Measurements from ENCODE around the gene SLC37A1. TPM values are rescaled to one million over a fixed set of nuclear protein-coding genes. Genes with fewer than 3 reads are reported as not detected.

The SLC37A1 gene
- total RNA-seq, 1 experiment from 2014 or later = 38.3 TPM

- Histone ChIP-seq H3K79me2 (ENCODE audit: low read length) (no peaks in the 10 kb centered on the region), H3K27me3 (ENCODE audit: low read length) (no peaks in the 10 kb centered on the region), H2AFZ (ENCODE audit: low read length) (no peak overlapping the region), H3K9me3 (ENCODE audit: low read length) (no peaks in the 10 kb centered on the region), H3K4me1 (ENCODE audit: insufficient read depth, low read length) (peaks cover 6% of the 10 kb centered on the region; the same call in 1 of the 2 replicates), H3K36me3 (ENCODE audit: low read depth, low read length) (no peaks in the 10 kb centered on the region), H3F3A (ENCODE audit: low read length, unreplicated experiment) (no peaks in the 10 kb centered on the region), H3K4me2 (ENCODE audit: low read length) (no peak overlapping the region), H3K4me3 (ENCODE audit: low read length) (no peak overlapping the region), H3K9me2 (replicated peaks; ENCODE audit: low read length) (no peaks in the 10 kb centered on the region), H4K20me1 (ENCODE audit: low read length) (no peaks in the 10 kb centered on the region), H3K9ac (ENCODE audit: low read length) (no peak overlapping the region), H3K27ac (ENCODE audit: low read length) (no peak overlapping the region)
- CTCF ChIA-PET = no interaction called here
- POLR2A ChIA-PET (ENCODE audit: unreplicated experiment) = interaction anchor here (0.6 kb wide), 1 partner anchor 385 kb away, joined by 3 read pairs; no protein-coding TSS in a partner anchor
- no peak for ATAC-seq
- DNase-seq = no peak
- intact Hi-C loops (cut with micrococcal nuclease) = no loop called here
- no TSS peak for BruUV-seq (replicated peaks)
- TF ChIP-seq EZH2 (IDR thresholded peaks at IDR 0.05; ENCODE audit: low read length, unreplicated experiment) = no peak
- TF ChIP-seq, protein P1, sequence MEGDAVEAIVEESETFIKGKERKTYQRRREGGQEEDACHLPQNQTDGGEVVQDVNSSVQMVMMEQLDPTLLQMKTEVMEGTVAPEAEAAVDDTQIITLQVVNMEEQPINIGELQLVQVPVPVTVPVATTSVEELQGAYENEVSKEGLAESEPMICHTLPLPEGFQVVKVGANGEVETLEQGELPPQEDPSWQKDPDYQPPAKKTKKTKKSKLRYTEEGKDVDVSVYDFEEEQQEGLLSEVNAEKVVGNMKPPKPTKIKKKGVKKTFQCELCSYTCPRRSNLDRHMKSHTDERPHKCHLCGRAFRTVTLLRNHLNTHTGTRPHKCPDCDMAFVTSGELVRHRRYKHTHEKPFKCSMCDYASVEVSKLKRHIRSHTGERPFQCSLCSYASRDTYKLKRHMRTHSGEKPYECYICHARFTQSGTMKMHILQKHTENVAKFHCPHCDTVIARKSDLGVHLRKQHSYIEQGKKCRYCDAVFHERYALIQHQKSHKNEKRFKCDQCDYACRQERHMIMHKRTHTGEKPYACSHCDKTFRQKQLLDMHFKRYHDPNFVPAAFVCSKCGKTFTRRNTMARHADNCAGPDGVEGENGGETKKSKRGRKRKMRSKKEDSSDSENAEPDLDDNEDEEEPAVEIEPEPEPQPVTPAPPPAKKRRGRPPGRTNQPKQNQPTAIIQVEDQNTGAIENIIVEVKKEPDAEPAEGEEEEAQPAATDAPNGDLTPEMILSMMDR (conservative IDR thresholded peaks at IDR 0.05; ENCODE audit: low read depth, low read length) = no peak
- no peak for TF ChIP-seq EZH2phosphoT487 (IDR thresholded peaks at IDR 0.05; ENCODE audit: borderline replicate concordance, low read length)
Measured at GRCh38 chr21:42493109-42494060, 20.3 kb upstream of the SLC37A1 start.

DNA sequence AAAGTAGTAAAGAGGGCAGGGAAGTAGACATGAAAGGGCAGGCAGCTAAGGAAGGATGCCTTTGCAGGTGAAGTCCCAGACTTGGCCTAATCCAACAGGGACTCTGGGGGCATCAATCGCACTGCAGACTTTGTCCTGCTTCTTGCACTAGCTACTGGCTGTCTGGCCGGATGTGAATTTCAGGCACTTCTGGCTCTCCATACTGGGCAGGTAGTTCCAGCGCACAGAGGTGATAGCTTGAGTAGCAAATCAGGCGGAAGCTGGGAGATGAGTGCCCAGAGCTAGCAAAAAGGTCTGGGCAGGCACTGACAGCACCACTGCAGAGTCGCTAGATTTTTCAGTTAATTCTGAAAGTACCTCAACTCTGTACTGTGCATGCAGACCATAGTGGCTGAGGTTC, 18.6 kb upstream of the SLC37A1 start:
- H3K4me1 ChIP-seq (ENCODE audit: insufficient read depth, low read length) = peaks cover 6% of the 10 kb centered on the region; the same call in 1 of the 2 replicates
- BruUV-seq (replicated peaks) = no TSS peak
- ATAC-seq = no peak
- DNase-seq = no peak
- POLR2A ChIA-PET (ENCODE audit: unreplicated experiment) = no interaction called here
- H3F3A ChIP-seq (ENCODE audit: low read length, unreplicated experiment) = no peaks in the 10 kb centered on the region
- no peak overlapping the region; the same call in 1 of the 2 replicates for H3K4me3 ChIP-seq (ENCODE audit: low read length)
- H3K4me2 ChIP-seq (ENCODE audit: low read length) = peak overlapping the region; percentile 95
- no peak overlapping the region for H3K27ac ChIP-seq (ENCODE audit: low read length)
- intact Hi-C loops (cut with micrococcal nuclease) = no loop called here
- no peaks in the 10 kb centered on the region for H3K36me3 ChIP-seq (ENCODE audit: low read depth, low read length)
- H3K9ac ChIP-seq (ENCODE audit: low read length) = no peak overlapping the region
- H2AFZ ChIP-seq (ENCODE audit: low read length) = peak overlapping the region; percentile 77
- H3K9me2 ChIP-seq (replicated peaks; ENCODE audit: low read length) = no peaks in the 10 kb centered on the region
- H3K27me3 ChIP-seq (ENCODE audit: low read length) = no peaks in the 10 kb centered on the region
- H4K20me1 ChIP-seq (ENCODE audit: low read length) = no peaks in the 10 kb centered on the region
- no peaks in the 10 kb centered on the region for H3K79me2 ChIP-seq (ENCODE audit: low read length)
- TF ChIP-seq EZH2phosphoT487 (IDR thresholded peaks at IDR 0.05; ENCODE audit: borderline replicate concordance, low read length) (no peak), EZH2 (IDR thresholded peaks at IDR 0.05; ENCODE audit: low read length, unreplicated experiment) (no peak)
- TF ChIP-seq, protein P1 (conservative IDR thresholded peaks at IDR 0.05; ENCODE audit: low read depth, low read length) = no peak
- CTCF ChIA-PET = no interaction called here
- H3K9me3 ChIP-seq (ENCODE audit: low read length) = no peaks in the 10 kb centered on the region

DNA sequence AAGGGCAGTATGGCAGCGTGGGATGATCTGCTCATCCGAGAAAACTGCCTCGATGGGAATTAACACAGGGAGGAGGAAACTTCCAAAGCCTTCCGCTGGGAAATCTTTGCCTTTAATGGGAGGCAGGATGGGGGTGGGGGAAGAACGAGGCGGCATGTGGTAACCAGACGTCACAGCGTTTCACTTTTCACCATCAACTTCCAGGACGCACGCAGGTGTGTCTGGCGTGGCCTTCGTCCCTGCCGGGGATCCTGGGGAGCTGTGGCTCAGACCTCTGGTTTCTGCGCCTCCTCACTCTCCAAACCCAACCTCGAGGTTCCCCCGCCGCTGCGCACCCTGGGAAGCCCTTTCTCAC, 17.9 kb upstream of the SLC37A1 start:
- TSS peak; percentile 81 for BruUV-seq (replicated peaks)
- no peaks in the 10 kb centered on the region for H3K79me2 ChIP-seq (ENCODE audit: low read length)
- H3K4me3 ChIP-seq (ENCODE audit: low read length) = peak overlapping the region; percentile 66
- no peaks in the 10 kb centered on the region for H3K9me3 ChIP-seq (ENCODE audit: low read length)
- H3K9ac ChIP-seq (ENCODE audit: low read length) = peak overlapping the region; percentile 44
- no peaks in the 10 kb centered on the region for H4K20me1 ChIP-seq (ENCODE audit: low read length)
- H3F3A ChIP-seq (ENCODE audit: low read length, unreplicated experiment) = no peaks in the 10 kb centered on the region
- ATAC-seq (peak; percentile 16), DNase-seq (peak; percentile 16)
- CTCF ChIA-PET = no interaction called here
- H2AFZ ChIP-seq (ENCODE audit: low read length) = peak overlapping the region; percentile 77
- 0 out of 2 replicates have a peak overlapping the region, but pooled peaks have one; percentile 12 for H3K27ac ChIP-seq (ENCODE audit: low read length)
- H3K9me2 ChIP-seq (replicated peaks; ENCODE audit: low read length) = no peaks in the 10 kb centered on the region
- TF ChIP-seq, protein P1 (conservative IDR thresholded peaks at IDR 0.05; ENCODE audit: low read depth, low read length) = no peak
- no peak for TF ChIP-seq EZH2 (IDR thresholded peaks at IDR 0.05; ENCODE audit: low read length, unreplicated experiment)
- TF ChIP-seq EZH2phosphoT487 (IDR thresholded peaks at IDR 0.05; ENCODE audit: borderline replicate concordance, low read length) = no peak
- peaks cover 10% of the 10 kb centered on the region for H3K4me1 ChIP-seq (ENCODE audit: insufficient read depth, low read length)
- POLR2A ChIA-PET (ENCODE audit: unreplicated experiment) = interaction anchor here (0.5 kb wide), 1 partner anchor 27 kb away, joined by 8 read pairs; no protein-coding TSS in a partner anchor
- intact Hi-C loops (cut with micrococcal nuclease) = loop anchor here (1.0 to 2.0 kb wide), 3 partner anchors 19 to 29 kb away; no protein-coding TSS in a partner anchor
- no peaks in the 10 kb centered on the region for H3K36me3 ChIP-seq (ENCODE audit: low read depth, low read length)
- no peaks in the 10 kb centered on the region for H3K27me3 ChIP-seq (ENCODE audit: low read length)
- peak overlapping the region; percentile 95 for H3K4me2 ChIP-seq (ENCODE audit: low read length)
